22Rv1 (cell line): Measurements from ENCODE around the gene TMEM117.

Experiments used
- CTCF ChIP-seq: fragments of 450-650 bp; IDR thresholded peaks from 2 replicates; pipeline ENCODE4 v1.5.1; 2017; ENCODE audit warnings: mild to moderate bottlenecking
- ZFX ChIP-seq: fragments of 450-650 bp; IDR thresholded peaks from 2 replicates; pipeline ENCODE4 v1.6.1; 2017; ENCODE audit warnings: antibody characterized with exemption, borderline replicate concordance

- TF ChIP-seq CTCF = no peak
- TF ChIP-seq ZFX = no peak
Observed at GRCh38 chr12:43816168-43816567, 19.7 kb upstream of the TMEM117 start.
